CD4-positive, alpha-beta T cell treated with Interferon alpha-2 for 1 hour (primary cell): Measurements from ENCODE around the gene HHATL.

ENCODE experiments used
- DNase-seq, 2 donors: peaks; one replicate each; pipeline ENCODE4 v3.0.0-alpha.2; 2020 to 2022

HHATL gene

DNA sequence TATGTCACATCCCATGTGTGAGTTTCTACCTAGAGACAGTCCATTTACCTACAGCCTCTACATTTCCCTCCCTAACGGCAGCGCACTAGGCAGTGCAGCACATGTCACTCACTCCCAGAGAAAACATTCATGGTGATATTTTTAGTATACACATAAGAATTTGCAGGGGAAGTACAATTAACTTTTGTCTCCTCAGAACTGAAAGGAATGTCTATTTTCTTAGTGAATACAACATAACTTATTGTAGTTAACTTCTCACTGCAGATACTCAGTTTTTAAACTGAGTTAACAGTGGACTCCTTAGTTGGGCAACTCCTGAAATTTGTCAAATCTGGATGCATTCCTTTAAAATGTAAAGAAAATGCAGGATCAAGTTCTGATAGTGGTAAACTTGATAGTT lies 53.6 kb downstream of the HHATL start:
- DNase-seq = no peak

- DNase-seq = no peak
These were observed 54.7 kb downstream of the HHATL start for GRCh38 chr3:42647821-42648459.
